Stomach (tissue), 4 donors: Measurements from ENCODE around the gene ATP9B.

Experiments
- POLR2A ChIP-seq, 4 donors: fragments of 450-650 bp; IDR thresholded peaks; one replicate each; pipeline ENCODE4 v1.6.1; 2016; ENCODE audit warnings: antibody characterized with exemption in 4 of 4, control low read depth in 2 of 4, mild to moderate bottlenecking in 1 of 4, moderate library complexity in 1 of 4
- POLR2AphosphoS5 ChIP-seq, 3 donors: sonication (generic); formaldehyde crosslinking; IDR thresholded peaks; one replicate each; pipeline ENCODE4 v1.6.1; 2016; ENCODE audit warnings: antibody characterized with exemption in 3 of 3
- TF ChIP-seq, protein P1 (sequence below), 7 experiments: fragments of 450-650 bp in 4 of 7; fragments of 200-600 bp in 3 of 7; sonication (generic) in 3 of 7; IDR thresholded peaks; one replicate each; pipeline ENCODE4 v1.5.1; 2016 to 2019; ENCODE audit warnings: antibody characterized with exemption in 7 of 7, control low read depth in 2 of 7, mild to moderate bottlenecking in 1 of 7

DNA sequence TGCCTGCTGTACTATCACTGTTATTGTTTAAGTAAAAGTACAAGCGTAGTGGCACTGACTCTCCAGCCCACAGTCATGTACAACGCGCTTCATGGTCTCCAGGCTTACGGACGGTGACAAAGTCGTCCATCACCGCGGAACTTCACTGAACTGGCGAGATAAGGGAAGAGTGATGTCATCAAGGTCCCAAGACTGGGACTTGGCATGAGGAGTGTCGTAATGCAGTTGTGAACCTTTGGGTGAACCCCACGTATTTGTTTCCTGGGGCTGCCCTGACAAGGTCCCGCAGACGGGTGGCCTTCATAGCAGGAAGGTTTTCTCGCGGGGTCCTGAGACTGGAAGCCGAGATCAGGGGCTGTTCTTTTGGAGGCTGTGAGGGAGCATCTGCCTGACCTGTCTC lies 343.8 kb downstream of the ATP9B start:
- TF ChIP-seq, protein P1, sequence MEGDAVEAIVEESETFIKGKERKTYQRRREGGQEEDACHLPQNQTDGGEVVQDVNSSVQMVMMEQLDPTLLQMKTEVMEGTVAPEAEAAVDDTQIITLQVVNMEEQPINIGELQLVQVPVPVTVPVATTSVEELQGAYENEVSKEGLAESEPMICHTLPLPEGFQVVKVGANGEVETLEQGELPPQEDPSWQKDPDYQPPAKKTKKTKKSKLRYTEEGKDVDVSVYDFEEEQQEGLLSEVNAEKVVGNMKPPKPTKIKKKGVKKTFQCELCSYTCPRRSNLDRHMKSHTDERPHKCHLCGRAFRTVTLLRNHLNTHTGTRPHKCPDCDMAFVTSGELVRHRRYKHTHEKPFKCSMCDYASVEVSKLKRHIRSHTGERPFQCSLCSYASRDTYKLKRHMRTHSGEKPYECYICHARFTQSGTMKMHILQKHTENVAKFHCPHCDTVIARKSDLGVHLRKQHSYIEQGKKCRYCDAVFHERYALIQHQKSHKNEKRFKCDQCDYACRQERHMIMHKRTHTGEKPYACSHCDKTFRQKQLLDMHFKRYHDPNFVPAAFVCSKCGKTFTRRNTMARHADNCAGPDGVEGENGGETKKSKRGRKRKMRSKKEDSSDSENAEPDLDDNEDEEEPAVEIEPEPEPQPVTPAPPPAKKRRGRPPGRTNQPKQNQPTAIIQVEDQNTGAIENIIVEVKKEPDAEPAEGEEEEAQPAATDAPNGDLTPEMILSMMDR (IDR thresholded peaks at IDR 0.05) = no peak
- no peak for TF ChIP-seq POLR2A (IDR thresholded peaks at IDR 0.05)
- no peak for TF ChIP-seq POLR2AphosphoS5 (IDR thresholded peaks at IDR 0.05)
